ENCODE data around the gene DAP.

- TF ChIP-seq POLR2A (IDR thresholded peaks at IDR 0.05) (no peak), CTCF (IDR thresholded peaks at IDR 0.05) (peak in 1 of 3 experiments; percentile 48)
Measured at GRCh38 chr5:10701567-10702039, 59.4 kb downstream of the DAP start.
